ENCODE data around the gene B3GNT2.

DNA sequence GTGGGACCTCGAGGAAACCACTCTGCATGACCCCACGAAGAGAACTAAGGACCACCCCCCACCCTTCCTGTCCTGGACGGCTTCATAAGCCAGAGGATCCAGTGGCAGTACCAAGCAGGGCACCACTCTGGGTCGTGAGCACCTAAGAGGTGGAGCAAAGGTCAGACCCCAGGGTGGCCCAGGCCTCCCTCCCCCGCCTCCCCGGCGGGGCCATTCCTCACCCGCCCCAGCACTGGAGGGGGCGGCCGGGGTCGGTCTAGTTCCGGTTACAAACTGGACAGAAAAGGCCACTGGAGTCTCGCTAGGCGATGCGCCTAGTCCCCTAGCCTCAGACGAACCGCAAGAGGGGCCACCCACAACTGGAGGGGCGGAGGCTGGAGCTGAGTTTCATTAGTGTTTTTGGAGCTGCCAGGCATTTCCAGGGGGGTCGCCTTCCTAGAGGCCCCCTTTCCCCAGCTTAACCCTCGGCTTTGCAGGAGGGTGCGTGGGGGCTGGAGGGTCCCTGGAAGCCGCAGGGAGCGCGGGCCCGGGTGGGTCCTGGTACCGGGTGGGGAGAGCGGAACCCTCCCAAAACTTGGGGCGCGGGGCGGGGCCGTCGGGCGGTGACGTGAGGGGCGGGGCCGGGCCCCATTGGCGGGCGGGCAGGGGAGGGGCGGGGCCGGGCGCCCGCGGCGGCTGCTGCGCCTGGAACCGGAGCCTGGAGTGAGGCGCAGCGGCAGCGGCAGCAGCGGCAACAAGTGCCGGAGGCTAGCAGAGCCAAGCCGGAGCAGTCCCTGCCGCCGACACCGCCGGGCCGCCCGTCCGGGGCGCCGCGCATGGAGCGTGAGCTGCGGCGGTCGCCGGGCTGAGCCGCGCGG, at the start of gene B3GNT2:
- TF ChIP-seq, protein P1, sequence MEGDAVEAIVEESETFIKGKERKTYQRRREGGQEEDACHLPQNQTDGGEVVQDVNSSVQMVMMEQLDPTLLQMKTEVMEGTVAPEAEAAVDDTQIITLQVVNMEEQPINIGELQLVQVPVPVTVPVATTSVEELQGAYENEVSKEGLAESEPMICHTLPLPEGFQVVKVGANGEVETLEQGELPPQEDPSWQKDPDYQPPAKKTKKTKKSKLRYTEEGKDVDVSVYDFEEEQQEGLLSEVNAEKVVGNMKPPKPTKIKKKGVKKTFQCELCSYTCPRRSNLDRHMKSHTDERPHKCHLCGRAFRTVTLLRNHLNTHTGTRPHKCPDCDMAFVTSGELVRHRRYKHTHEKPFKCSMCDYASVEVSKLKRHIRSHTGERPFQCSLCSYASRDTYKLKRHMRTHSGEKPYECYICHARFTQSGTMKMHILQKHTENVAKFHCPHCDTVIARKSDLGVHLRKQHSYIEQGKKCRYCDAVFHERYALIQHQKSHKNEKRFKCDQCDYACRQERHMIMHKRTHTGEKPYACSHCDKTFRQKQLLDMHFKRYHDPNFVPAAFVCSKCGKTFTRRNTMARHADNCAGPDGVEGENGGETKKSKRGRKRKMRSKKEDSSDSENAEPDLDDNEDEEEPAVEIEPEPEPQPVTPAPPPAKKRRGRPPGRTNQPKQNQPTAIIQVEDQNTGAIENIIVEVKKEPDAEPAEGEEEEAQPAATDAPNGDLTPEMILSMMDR (IDR thresholded peaks at IDR 0.05; ENCODE audit: poor library complexity, severe bottlenecking), result no peak
- TF ChIP-seq RAD21 (conservative IDR thresholded peaks at IDR 0.05) (no peak), TAF1 (IDR thresholded peaks at IDR 0.05; ENCODE audit: low read depth) (no peak)

Measured in neural cell (in vitro differentiated cells).